GM23338 (cell line): Measurements from ENCODE around the gene YIPF3. TPM values are rescaled to one million over a fixed set of nuclear protein-coding genes. Genes with fewer than 3 reads are reported as not detected.

Source experiments
- ATAC-seq: fragments of 200-7000 bp; cut with Tn5 transposase; 3 replicates; pipeline ENCODE4 v1.9.1; 2020
- DNase-seq: peaks from one replicate; pipeline ENCODE4 v3.0.0-alpha.2; 2015; ENCODE audit warnings: low spot score
- H2AFZ ChIP-seq: fragments of 200-600 bp; sonication (generic); 2 replicates; pipeline ENCODE4 v1.8.0; 2016; ENCODE audit warnings: antibody characterized with exemption, mild to moderate bottlenecking, moderate library complexity
- H3F3A ChIP-seq: fragments of 200-600 bp; sonication (generic); replicated peaks from 2 replicates; pipeline ENCODE4 v1.8.0; 2017; ENCODE audit warnings: antibody characterized with exemption, mixed run types, low read depth
- H3K27ac ChIP-seq: fragments of 200-600 bp; sonication (generic); 2 replicates; pipeline ENCODE4 v1.6.1; 2016; ENCODE audit warnings: low read depth
- H3K27me3 ChIP-seq: fragments of 200-600 bp; sonication (generic); 2 replicates; pipeline ENCODE4 v1.8.0; 2016; ENCODE audit warnings: mild to moderate bottlenecking, mixed run types, moderate library complexity; ENCODE audit not compliant: insufficient read depth
- H3K36me3 ChIP-seq: fragments of 200-600 bp; sonication (generic); 2 replicates; pipeline ENCODE4 v1.8.0; 2016; ENCODE audit warnings: mild to moderate bottlenecking; ENCODE audit not compliant: insufficient read depth
- H3K4me1 ChIP-seq: fragments of 200-600 bp; sonication (generic); 2 replicates; pipeline ENCODE4 v1.8.0; 2016; ENCODE audit warnings: mild to moderate bottlenecking, moderate library complexity; ENCODE audit not compliant: insufficient read depth
- H3K4me2 ChIP-seq: fragments of 200-600 bp; sonication (generic); 2 replicates; pipeline ENCODE4 v1.7.1; 2017; ENCODE audit warnings: mixed run types
- H3K4me3 ChIP-seq: fragments of 200-600 bp; sonication (generic); 2 replicates; pipeline ENCODE4 v1.6.1; 2016; ENCODE audit warnings: mixed run types
- H3K79me2 ChIP-seq: fragments of 200-600 bp; sonication (generic); replicated peaks from 2 replicates; pipeline ENCODE4 v1.8.0; 2017; ENCODE audit warnings: mild to moderate bottlenecking; ENCODE audit not compliant: insufficient read depth
- H3K9me2 ChIP-seq: fragments of 200-600 bp; sonication (generic); 2 replicates; pipeline ENCODE4 v1.8.0; 2017; ENCODE audit not compliant: insufficient read depth
- H4K20me1 ChIP-seq: fragments of 200-600 bp; sonication (generic); replicated peaks from 2 replicates; pipeline ENCODE4 v1.8.0; 2017; ENCODE audit warnings: mild to moderate bottlenecking; ENCODE audit not compliant: insufficient read depth
- H3K27ac Mint-ChIP-seq: 2 replicates; pipeline ENCODE4 v1.8.0; 2020; ENCODE audit warnings: inconsistent platforms, mild to moderate bottlenecking, moderate library complexity, mixed read lengths
- H3K27me3 Mint-ChIP-seq: 3 replicates; pipeline ENCODE4 v1.8.0; 2022; ENCODE audit warnings: low read depth, mild to moderate bottlenecking, moderate library complexity, mixed read lengths, inconsistent platforms; ENCODE audit not compliant: insufficient read depth, poor library complexity
- H3K36me3 Mint-ChIP-seq: 3 replicates; pipeline ENCODE4 v1.8.0; 2021; ENCODE audit warnings: low read depth, mild to moderate bottlenecking, inconsistent platforms, moderate library complexity, mixed read lengths
- H3K4me1 Mint-ChIP-seq: 3 replicates; pipeline ENCODE4 v1.8.0; 2020; ENCODE audit warnings: mild to moderate bottlenecking, inconsistent platforms, mixed read lengths
- H3K4me3 Mint-ChIP-seq: 3 replicates; pipeline ENCODE4 v1.8.0; 2021; ENCODE audit warnings: moderate library complexity, mild to moderate bottlenecking, inconsistent platforms, mixed read lengths
- H3K9me3 Mint-ChIP-seq: 3 replicates; pipeline ENCODE4 v1.8.0; 2020; ENCODE audit warnings: moderate library complexity, mild to moderate bottlenecking, inconsistent platforms, mixed read lengths
- CREB1 ChIP-seq: fragments of 250-450 bp; sonication (Bioruptor Pico); IDR thresholded peaks from 2 replicates; pipeline ENCODE4 v1.5.0; 2020; ENCODE audit warnings: low read depth, mild to moderate bottlenecking, moderate library complexity
- CTCF ChIP-seq, 2 experiments: fragments of 200-600 bp in 1 of 2; sonication (generic) in 1 of 2; conservative IDR thresholded peaks; 2 replicates each; pipeline versions ENCODE4 v1.5.1 to v1.6.1; 2016 to 2017; ENCODE audit warnings: antibody characterized with exemption in 2 of 2, low read depth in 2 of 2, mild to moderate bottlenecking in 2 of 2, moderate library complexity in 1 of 2
- EZH2phosphoT487 ChIP-seq: fragments of 200-600 bp; sonication (generic); IDR thresholded peaks from one replicate; pipeline ENCODE4 v1.8.1; 2018; ENCODE audit warnings: antibody characterized with exemption; ENCODE audit not compliant: unreplicated experiment
- JUNB ChIP-seq: IDR thresholded peaks from one replicate; pipeline ENCODE4 v1.6.1; 2016; ENCODE audit warnings: antibody characterized with exemption; ENCODE audit not compliant: unreplicated experiment
- NANOG ChIP-seq: IDR thresholded peaks from 2 replicates; pipeline ENCODE4 v1.6.1; 2016; ENCODE audit warnings: antibody characterized with exemption, borderline replicate concordance
- POLR2AphosphoS5 ChIP-seq: IDR thresholded peaks from 2 replicates; pipeline ENCODE4 v1.6.1; 2016; ENCODE audit warnings: antibody characterized with exemption, low read depth
- REST ChIP-seq: IDR thresholded peaks from one replicate; pipeline ENCODE4 v1.6.1; 2018; ENCODE audit warnings: antibody characterized with exemption; ENCODE audit not compliant: unreplicated experiment
- STAT1 ChIP-seq: IDR thresholded peaks from one replicate; pipeline ENCODE4 v1.6.1; 2016; ENCODE audit warnings: antibody characterized with exemption; ENCODE audit not compliant: unreplicated experiment
- ZNF331 ChIP-seq: fragments of 250-450 bp; sonication (Bioruptor Pico); IDR thresholded peaks from 2 replicates; pipeline ENCODE4 v1.5.0; 2020; ENCODE audit warnings: low read depth, mild to moderate bottlenecking, moderate library complexity
- polyA plus RNA-seq: library from polyadenylated mRNA; unstranded; fragments of >200 nt; fragmentation: Nextera tagmentation; extraction: Ambion mirVana; gene quantifications from 2 replicates; pipeline ENCODE4 v1.2.1, GENCODE V29; 2016
- total RNA-seq: library from RNA; depleted of rRNA; stranded (reverse); fragments of >200 nt; shearing (Covaris generic); gene quantifications from 2 replicates; pipeline ENCODE4 v1.2.3, GENCODE V29; 2014
- TF ChIP-seq, protein P1 (sequence below): IDR thresholded peaks from 2 replicates; pipeline ENCODE4 v1.6.1; 2016; ENCODE audit warnings: antibody characterized with exemption

Gene YIPF3
- total and polyA plus RNA-seq, 2 experiments from 2014 or later = 64.4 to 94.3 TPM

GRCh38 chr6:43500921-43501320 lies 15.8 kb downstream of the YIPF3 start:
- peaks cover 4% of the 10 kb centered on the region; the same call in 1 of the 2 replicates for H3K79me2 ChIP-seq
- DNase-seq (no peak), ATAC-seq (no peak)
- Mint-ChIP-seq H3K4me3 (no peak overlapping the region; the same call in 2 of the 3 replicates), H3K9me3 (no peaks in the 10 kb centered on the region), H3K36me3 (peaks cover 61% of the 10 kb centered on the region), H3K27ac (no peak overlapping the region), H3K4me1 (peaks cover 5% of the 10 kb centered on the region), H3K27me3 (peaks cover 9% of the 10 kb centered on the region)
- no peaks in the 10 kb centered on the region for H3K9me2 ChIP-seq
- H3K27ac ChIP-seq = no peak overlapping the region
- H3K36me3 ChIP-seq = peaks cover 2% of the 10 kb centered on the region; the same call in 1 of the 2 replicates
- H3K27me3 ChIP-seq = no peaks in the 10 kb centered on the region
- H3K4me3 ChIP-seq = no peak overlapping the region
- peaks cover 4% of the 10 kb centered on the region for H3K4me1 ChIP-seq
- no peak overlapping the region for H3K4me2 ChIP-seq
- H4K20me1 ChIP-seq = peaks cover 6% of the 10 kb centered on the region
- TF ChIP-seq STAT1 (no peak), ZNF331 (CRISPR knock-in tag) (no peak), NANOG (no peak), CTCF (conservative IDR thresholded peaks at IDR 0.05; ENCODE audit: low read depth in 2 of 2) (no peak), POLR2AphosphoS5 (no peak), EZH2phosphoT487 (no peak), REST (no peak), CREB1 (CRISPR knock-in tag) (no peak), JUNB (no peak)
- H3F3A ChIP-seq = peaks cover 1% of the 10 kb centered on the region
- no peak overlapping the region for H2AFZ ChIP-seq

DNA sequence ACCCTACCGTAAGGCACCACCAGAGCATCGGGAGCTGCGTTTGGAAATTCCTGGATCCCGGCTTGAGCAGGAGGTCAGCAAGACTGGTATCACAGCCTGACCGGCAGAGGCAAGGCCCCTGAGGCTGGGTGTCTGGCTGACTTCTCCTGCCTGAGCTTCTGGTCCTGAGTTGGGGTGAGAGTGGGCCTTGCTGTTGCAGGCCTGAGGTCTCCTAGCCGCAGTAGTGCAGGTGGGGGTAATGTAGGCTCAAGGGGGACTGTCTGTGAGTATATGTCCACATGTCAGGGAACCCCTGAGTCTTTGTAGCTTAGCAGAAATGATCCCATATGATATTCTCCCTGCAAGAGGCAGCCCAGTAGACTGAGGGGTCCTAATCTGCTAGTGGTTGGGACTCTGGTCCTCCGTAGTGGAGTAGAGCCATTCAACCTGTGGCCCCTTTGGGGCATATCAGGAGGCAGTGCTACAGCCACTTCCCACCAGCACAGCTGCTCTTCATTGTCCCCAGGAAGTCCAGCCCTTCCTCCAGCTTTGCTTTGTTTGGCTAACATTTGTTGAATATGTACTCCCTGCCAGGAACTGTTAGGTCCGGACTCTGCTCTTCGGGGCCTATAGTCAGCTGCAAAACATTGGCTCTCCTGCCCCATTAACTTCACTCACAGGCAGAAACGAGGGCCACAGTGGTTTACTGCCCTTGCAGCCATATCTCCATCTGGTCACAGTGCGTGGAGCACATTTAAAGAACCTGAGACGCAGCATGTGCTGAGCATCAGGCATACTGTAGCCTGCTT lies 17.5 kb downstream of the YIPF3 start:
- H3K4me2 ChIP-seq = no peak overlapping the region
- peaks cover 2% of the 10 kb centered on the region; the same call in 1 of the 2 replicates for H3K36me3 ChIP-seq
- H3K27ac Mint-ChIP-seq = no peak overlapping the region
- no peak for DNase-seq
- H2AFZ ChIP-seq = no peak overlapping the region
- peaks cover 10% of the 10 kb centered on the region for H3K4me1 ChIP-seq
- H3K27me3 Mint-ChIP-seq = peaks cover 11% of the 10 kb centered on the region
- peaks cover 54% of the 10 kb centered on the region for H3K36me3 Mint-ChIP-seq
- H3K4me3 Mint-ChIP-seq = no peak overlapping the region
- H3K27me3 ChIP-seq = no peaks in the 10 kb centered on the region
- no peaks in the 10 kb centered on the region for H3F3A ChIP-seq
- H3K9me2 ChIP-seq = no peaks in the 10 kb centered on the region
- no peak overlapping the region for H3K27ac ChIP-seq
- ATAC-seq = no peak
- peaks cover 14% of the 10 kb centered on the region for H3K4me1 Mint-ChIP-seq
- H3K4me3 ChIP-seq = no peak overlapping the region
- H3K9me3 Mint-ChIP-seq = no peaks in the 10 kb centered on the region
- H3K79me2 ChIP-seq = peaks cover 7% of the 10 kb centered on the region; the same call in 1 of the 2 replicates
- H4K20me1 ChIP-seq = peaks cover 6% of the 10 kb centered on the region
- TF ChIP-seq STAT1 (no peak), NANOG (no peak), CTCF (conservative IDR thresholded peaks at IDR 0.05; ENCODE audit: low read depth in 2 of 2) (no peak), ZNF331 (CRISPR knock-in tag) (no peak)
- TF ChIP-seq, protein P1, sequence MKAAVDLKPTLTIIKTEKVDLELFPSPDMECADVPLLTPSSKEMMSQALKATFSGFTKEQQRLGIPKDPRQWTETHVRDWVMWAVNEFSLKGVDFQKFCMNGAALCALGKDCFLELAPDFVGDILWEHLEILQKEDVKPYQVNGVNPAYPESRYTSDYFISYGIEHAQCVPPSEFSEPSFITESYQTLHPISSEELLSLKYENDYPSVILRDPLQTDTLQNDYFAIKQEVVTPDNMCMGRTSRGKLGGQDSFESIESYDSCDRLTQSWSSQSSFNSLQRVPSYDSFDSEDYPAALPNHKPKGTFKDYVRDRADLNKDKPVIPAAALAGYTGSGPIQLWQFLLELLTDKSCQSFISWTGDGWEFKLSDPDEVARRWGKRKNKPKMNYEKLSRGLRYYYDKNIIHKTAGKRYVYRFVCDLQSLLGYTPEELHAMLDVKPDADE = no peak
